Tibial artery (tissue), 4 donors: ENCODE measurements around the gene ARHGAP9.
A peak's percentile ranks its signal among the peaks of the same experiment; 100 is the strongest.

ENCODE experiments used
- DNase-seq, 2 donors: peaks; one replicate each; pipeline ENCODE4 v3.0.0-alpha.2; 2019
- H3K27ac ChIP-seq, 2 donors: fragments of 200-600 bp; sonication (generic) in 1 of 2; 1 replicate in 1 of 2; 2 replicates in 1 of 2; pipeline ENCODE4 v1.5.1; 2018 to 2019; ENCODE audit warnings: mild to moderate bottlenecking in 1 of 2
- H3K27me3 ChIP-seq, 2 donors: fragments of 200-600 bp; sonication (generic) in 1 of 2; one replicate each; pipeline versions ENCODE4 v1.5.1 to v1.6.0; 2016 to 2019
- H3K36me3 ChIP-seq, 3 donors: fragments of 200-600 bp; sonication (generic) in 2 of 3; one replicate each; pipeline ENCODE4 v1.5.1; 2016 to 2019; ENCODE audit warnings: mild to moderate bottlenecking in 2 of 3
- H3K4me1 ChIP-seq, 4 donors: fragments of 200-600 bp; sonication (generic) in 2 of 4; 1 replicate in 3 of 4; 2 replicates in 1 of 4; pipeline ENCODE4 v1.5.1; 2016 to 2019
- H3K4me3 ChIP-seq, 2 donors: fragments of 200-600 bp; sonication (generic) in 1 of 2; 1 replicate in 1 of 2; 2 replicates in 1 of 2; pipeline ENCODE4 v1.5.1; 2018 to 2019; ENCODE audit warnings: mild to moderate bottlenecking in 2 of 2
- H3K9me3 ChIP-seq, 3 donors: fragments of 200-600 bp; sonication (generic) in 1 of 3; one replicate each; pipeline ENCODE4 v1.5.1; 2016 to 2019
- intact Hi-C: fragments of 100-400 bp; cut with DNase I; formaldehyde crosslinking; loops from one replicate; pipeline ENCODE4 v1.15.0; 2023; ENCODE audit warnings: low total_unique reads
- TF ChIP-seq, protein P1 (sequence below), 2 experiments: fragments of 200-600 bp in 1 of 2; fragments of 450-650 bp in 1 of 2; IDR thresholded peaks; one replicate each; pipeline ENCODE4 v1.5.1; 2017 to 2019; ENCODE audit warnings: antibody characterized with exemption in 2 of 2, mild to moderate bottlenecking in 1 of 2, moderate library complexity in 1 of 2

Gene ARHGAP9

DNA sequence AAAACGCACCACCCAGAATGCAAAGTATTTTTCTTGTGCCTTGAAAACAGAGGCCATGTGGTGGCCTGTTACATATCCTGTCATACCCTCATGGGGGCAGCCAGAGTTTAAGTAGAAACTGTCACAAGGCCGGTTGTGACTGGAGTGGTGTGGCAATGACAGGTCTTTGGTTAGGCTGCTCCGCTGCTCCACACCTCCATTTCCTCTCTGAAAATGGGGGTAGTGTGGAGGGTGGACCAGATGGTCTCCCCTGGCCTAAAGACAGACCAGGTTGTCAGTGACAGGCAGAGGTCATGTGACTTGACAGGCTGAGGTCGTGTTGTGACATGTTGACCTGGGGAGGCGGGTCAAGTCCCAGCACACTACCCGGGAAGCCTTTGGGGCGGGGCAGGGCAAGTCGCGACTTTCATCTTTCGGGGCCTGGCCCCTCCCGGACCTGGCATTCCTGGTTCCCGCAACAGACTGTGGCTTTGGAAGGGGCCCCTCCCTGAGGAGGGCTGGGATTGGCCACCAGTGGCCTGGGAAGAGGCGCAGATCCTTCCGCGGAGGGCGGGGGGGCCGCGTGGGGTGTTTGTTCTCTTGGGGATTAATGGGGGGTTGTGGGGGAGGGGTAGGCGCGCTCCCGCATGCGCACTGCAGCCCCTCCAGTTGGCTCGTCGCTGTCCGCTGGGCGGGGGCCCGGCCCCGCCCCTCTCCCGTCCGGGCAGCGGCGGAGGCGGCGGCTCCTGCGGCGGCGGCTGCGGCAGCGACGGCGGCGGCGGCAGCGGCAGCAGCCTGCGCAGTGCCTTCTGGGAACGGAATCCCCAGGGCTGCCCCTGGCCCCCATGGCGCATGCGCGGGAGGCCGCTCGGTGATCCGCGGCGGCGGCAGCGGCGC is 42.6 kb upstream of the ARHGAP9 start, which contains the start of gene MBD6:
Gene MBD6 (plus strand): TSS at position 814 of the 876 bp plus-strand sequence. CDS start 1,480 bp downstream, outside the sequence.
- Histone ChIP-seq H3K27me3 (no peaks in the 10 kb centered on the region), H3K4me1 (peaks cover 4 to 71% (median 64%) of the 10 kb centered on the region in 4 donors), H3K36me3 (peaks cover 26 to 43% (median 37%) of the 10 kb centered on the region in 3 donors), H3K4me3 (peak within 1 kb of the TSS; percentile 62 to 87), H3K9me3 (no peaks in the 10 kb centered on the region), H3K27ac (peak within 1 kb of the TSS; percentile 95 to 100)
- intact Hi-C loops: loop anchor here (10.0 kb wide), 1 partner anchor 93 kb away; the partner anchor contains the start of gene ARHGEF25
- TF ChIP-seq, protein P1, sequence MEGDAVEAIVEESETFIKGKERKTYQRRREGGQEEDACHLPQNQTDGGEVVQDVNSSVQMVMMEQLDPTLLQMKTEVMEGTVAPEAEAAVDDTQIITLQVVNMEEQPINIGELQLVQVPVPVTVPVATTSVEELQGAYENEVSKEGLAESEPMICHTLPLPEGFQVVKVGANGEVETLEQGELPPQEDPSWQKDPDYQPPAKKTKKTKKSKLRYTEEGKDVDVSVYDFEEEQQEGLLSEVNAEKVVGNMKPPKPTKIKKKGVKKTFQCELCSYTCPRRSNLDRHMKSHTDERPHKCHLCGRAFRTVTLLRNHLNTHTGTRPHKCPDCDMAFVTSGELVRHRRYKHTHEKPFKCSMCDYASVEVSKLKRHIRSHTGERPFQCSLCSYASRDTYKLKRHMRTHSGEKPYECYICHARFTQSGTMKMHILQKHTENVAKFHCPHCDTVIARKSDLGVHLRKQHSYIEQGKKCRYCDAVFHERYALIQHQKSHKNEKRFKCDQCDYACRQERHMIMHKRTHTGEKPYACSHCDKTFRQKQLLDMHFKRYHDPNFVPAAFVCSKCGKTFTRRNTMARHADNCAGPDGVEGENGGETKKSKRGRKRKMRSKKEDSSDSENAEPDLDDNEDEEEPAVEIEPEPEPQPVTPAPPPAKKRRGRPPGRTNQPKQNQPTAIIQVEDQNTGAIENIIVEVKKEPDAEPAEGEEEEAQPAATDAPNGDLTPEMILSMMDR (IDR thresholded peaks at IDR 0.05): no peak
- DNase-seq: peak; percentile 90 to 97

DNA sequence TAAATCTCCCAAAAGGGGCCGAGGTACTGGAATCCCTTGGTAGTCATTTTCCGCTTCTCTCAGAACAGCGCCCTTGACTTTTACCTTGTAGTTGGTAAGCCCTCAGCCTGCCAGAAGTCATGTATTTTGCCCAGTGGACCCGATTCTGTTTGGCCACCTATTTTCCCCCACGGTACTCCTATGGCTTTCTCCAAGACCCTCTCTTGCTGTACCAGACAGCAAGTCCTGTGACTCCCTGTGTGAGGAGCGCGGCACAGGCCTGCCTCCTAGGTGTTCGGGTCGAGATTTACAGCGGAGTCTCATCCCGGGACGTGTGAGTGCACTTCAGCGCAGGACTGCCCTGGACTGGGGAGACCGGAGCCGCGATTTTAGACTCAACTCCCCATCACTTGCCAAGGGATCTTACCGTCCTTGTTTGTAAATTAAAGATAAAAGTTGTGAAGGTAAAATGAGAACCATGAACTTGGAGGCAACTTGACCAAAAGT is 41.9 kb upstream of the ARHGAP9 start:
- no peaks in the 10 kb centered on the region for H3K9me3 ChIP-seq
- H3K27me3 ChIP-seq: no peaks in the 10 kb centered on the region
- H3K4me3 ChIP-seq: peak overlapping the region; percentile 62 to 87
- H3K27ac ChIP-seq: peak overlapping the region; percentile 95 to 100
- TF ChIP-seq, protein P1 (IDR thresholded peaks at IDR 0.05): no peak
- DNase-seq: peak; percentile 50 to 76
- H3K4me1 ChIP-seq: peaks cover 4 to 72% (median 68%) of the 10 kb centered on the region in 4 donors
- intact Hi-C loops: loop anchor here (10.0 kb wide), 1 partner anchor 93 kb away; the partner anchor contains the start of gene ARHGEF25
- peaks cover 26 to 43% (median 37%) of the 10 kb centered on the region in 3 donors for H3K36me3 ChIP-seq

DNA sequence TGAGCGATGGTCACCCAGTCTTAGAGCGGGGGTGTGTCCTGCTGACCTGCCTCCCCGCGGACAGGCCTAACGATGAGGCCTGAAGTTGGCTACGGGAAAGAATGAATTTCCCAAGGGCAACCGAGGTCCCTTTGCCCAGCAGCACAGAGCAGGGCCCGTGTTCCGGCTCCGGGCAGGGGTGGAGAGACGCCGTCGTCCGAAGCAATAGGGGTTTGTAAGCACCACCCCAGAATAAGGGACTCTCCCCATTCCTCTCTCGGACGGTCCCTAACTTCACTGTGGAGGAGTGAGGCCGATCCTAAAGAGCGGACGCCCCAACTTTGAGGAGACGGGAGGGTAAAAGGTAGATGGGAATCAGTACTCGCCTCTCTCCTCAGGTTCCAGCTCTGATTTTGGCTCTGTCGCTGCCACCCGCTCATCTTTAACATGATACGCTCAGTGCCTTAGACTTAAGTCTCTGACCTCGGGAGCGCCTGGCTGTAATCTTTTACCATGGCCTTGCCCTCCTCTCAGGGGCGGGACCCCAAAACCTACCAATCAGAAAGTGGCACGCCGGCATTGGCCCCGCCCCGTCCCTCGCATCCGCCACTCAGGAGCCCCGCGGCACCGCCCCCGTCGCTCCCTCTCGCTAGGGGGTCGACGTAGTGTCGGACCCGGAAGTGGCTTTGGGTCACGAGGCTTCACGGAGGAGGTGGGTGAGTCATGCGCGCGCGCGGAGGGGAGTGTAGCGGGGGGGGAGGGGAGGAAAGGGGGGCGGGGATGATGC is 40.6 kb upstream of the ARHGAP9 start, which contains the start of gene DDIT3:
Gene DDIT3 (minus strand): TSS at position 462 of the 766 bp plus-strand sequence. CDS start 3,108 bp downstream, outside the sequence.
- H3K27ac ChIP-seq: peak within 1 kb of the TSS; percentile 95 to 100
- intact Hi-C loops: loop anchor here (10.0 kb wide), 1 partner anchor 95 kb away; the partner anchor contains the start of gene ARHGEF25
- peak within 1 kb of the TSS; percentile 65 to 91 for H3K4me3 ChIP-seq
- DNase-seq: peak; percentile 100
- no peaks in the 10 kb centered on the region for H3K9me3 ChIP-seq
- H3K36me3 ChIP-seq: peaks cover 27 to 43% (median 37%) of the 10 kb centered on the region in 3 donors
- no peaks in the 10 kb centered on the region for H3K27me3 ChIP-seq
- TF ChIP-seq, protein P1 (IDR thresholded peaks at IDR 0.05): no peak
- H3K4me1 ChIP-seq: peaks cover 4 to 64% (median 59%) of the 10 kb centered on the region in 4 donors

DNA sequence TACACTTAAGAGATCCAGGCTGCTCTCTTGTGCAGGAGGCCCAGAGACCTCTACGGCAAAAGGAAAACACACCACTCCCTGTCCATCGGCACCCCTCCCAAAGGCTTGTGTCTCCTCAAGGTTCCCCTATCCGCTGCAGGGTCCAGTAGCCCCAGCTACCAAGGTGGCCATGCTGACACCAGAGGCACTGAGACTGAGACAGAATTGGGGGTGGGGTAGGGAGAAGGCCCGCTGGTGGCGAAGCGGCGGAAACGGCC is 40.1 kb upstream of the ARHGAP9 start:
- H3K27me3 ChIP-seq: no peaks in the 10 kb centered on the region
- no peaks in the 10 kb centered on the region for H3K9me3 ChIP-seq
- peak overlapping the region; percentile 65 to 91 for H3K4me3 ChIP-seq
- intact Hi-C loops: loop anchor here (10.0 kb wide), 1 partner anchor 95 kb away; the partner anchor contains the start of gene ARHGEF25
- H3K4me1 ChIP-seq: peaks cover 4 to 60% (median 54%) of the 10 kb centered on the region in 4 donors
- peak; percentile 57 to 84 for DNase-seq
- H3K36me3 ChIP-seq: peaks cover 28 to 43% (median 37%) of the 10 kb centered on the region in 3 donors
- peak overlapping the region; percentile 92 to 100 for H3K27ac ChIP-seq
- TF ChIP-seq, protein P1 (IDR thresholded peaks at IDR 0.05): peak in 1 of 2 experiments; percentile 4
